Activated naive CD4-positive, alpha-beta T cell treated with anti-CD3 and anti-CD28 coated beads, Interleukin-2, amount 10 ng/mL, durations not matched to agents 7 days and 5 days (primary cell): ENCODE results near the gene AMZ1.

Experiments used
- CTCF ChIA-PET: fragments of 350-600 bp; sonication (Branson Sonifier 250); formaldehyde crosslinking; loops from one replicate; lab custom pipeline; 2021; ENCODE audit warnings: antibody characterized with exemption; lab: Charles Lee
- DNase-seq: peaks from one replicate; pipeline ENCODE4 v3.0.0-alpha.2; 2020
- H3K27ac Mint-ChIP-seq: one replicate; pipeline ENCODE4 v1.8.0; 2021; ENCODE audit warnings: mild to moderate bottlenecking, moderate library complexity, mixed read lengths
- H3K27me3 Mint-ChIP-seq: one replicate; pipeline ENCODE4 v1.8.0; 2021; ENCODE audit warnings: mild to moderate bottlenecking, mixed read lengths
- H3K36me3 Mint-ChIP-seq: one replicate; pipeline ENCODE4 v1.8.0; 2021; ENCODE audit warnings: mixed read lengths
- H3K4me1 Mint-ChIP-seq: one replicate; pipeline ENCODE4 v1.8.0; 2021; ENCODE audit warnings: mixed read lengths
- H3K4me3 Mint-ChIP-seq: one replicate; pipeline ENCODE4 v1.8.0; 2021; ENCODE audit warnings: mild to moderate bottlenecking, moderate library complexity, mixed read lengths
- H3K9me3 Mint-ChIP-seq: one replicate; pipeline ENCODE4 v1.8.0; 2021; ENCODE audit warnings: mixed read lengths

AMZ1 gene

GRCh38 chr7:2763597-2763996 is 75.6 kb downstream of the AMZ1 start:
- no peak overlapping the region for H3K27ac Mint-ChIP-seq
- H3K4me3 Mint-ChIP-seq: no peak overlapping the region
- no peak for DNase-seq
- no peaks in the 10 kb centered on the region for H3K9me3 Mint-ChIP-seq
- no peaks in the 10 kb centered on the region for H3K27me3 Mint-ChIP-seq
- CTCF ChIA-PET: no interaction called here
- H3K4me1 Mint-ChIP-seq: peaks cover 16% of the 10 kb centered on the region
- H3K36me3 Mint-ChIP-seq: no peaks in the 10 kb centered on the region

GRCh38 chr7:2764621-2765020 is 76.6 kb downstream of the AMZ1 start:
- no peak for DNase-seq
- peaks cover 10% of the 10 kb centered on the region for H3K4me1 Mint-ChIP-seq
- H3K9me3 Mint-ChIP-seq: no peaks in the 10 kb centered on the region
- H3K27ac Mint-ChIP-seq: no peak overlapping the region
- H3K4me3 Mint-ChIP-seq: no peak overlapping the region
- no peaks in the 10 kb centered on the region for H3K27me3 Mint-ChIP-seq
- no peaks in the 10 kb centered on the region for H3K36me3 Mint-ChIP-seq
- CTCF ChIA-PET: no interaction called here
